Activated CD8-positive, alpha-beta memory T cell treated with anti-CD3 and anti-CD28 coated beads for 1 hour (primary cell): ENCODE data around the gene ITPR3.
A peak's percentile ranks its signal among the peaks of the same experiment; 100 is the strongest.
"Not testable (repeated sequence)": the region's sequence is repeated elsewhere in the genome, so short reads cannot be mapped to it uniquely, and the experiment has no call there.

Experiments used
- DNase-seq, 2 donors: peaks; one replicate each; pipeline ENCODE4 v3.0.0-alpha.2; 2020; ENCODE audit warnings: low read depth in 1 of 2; ENCODE audit errors: extremely low read depth in 1 of 2

ITPR3 gene

DNA sequence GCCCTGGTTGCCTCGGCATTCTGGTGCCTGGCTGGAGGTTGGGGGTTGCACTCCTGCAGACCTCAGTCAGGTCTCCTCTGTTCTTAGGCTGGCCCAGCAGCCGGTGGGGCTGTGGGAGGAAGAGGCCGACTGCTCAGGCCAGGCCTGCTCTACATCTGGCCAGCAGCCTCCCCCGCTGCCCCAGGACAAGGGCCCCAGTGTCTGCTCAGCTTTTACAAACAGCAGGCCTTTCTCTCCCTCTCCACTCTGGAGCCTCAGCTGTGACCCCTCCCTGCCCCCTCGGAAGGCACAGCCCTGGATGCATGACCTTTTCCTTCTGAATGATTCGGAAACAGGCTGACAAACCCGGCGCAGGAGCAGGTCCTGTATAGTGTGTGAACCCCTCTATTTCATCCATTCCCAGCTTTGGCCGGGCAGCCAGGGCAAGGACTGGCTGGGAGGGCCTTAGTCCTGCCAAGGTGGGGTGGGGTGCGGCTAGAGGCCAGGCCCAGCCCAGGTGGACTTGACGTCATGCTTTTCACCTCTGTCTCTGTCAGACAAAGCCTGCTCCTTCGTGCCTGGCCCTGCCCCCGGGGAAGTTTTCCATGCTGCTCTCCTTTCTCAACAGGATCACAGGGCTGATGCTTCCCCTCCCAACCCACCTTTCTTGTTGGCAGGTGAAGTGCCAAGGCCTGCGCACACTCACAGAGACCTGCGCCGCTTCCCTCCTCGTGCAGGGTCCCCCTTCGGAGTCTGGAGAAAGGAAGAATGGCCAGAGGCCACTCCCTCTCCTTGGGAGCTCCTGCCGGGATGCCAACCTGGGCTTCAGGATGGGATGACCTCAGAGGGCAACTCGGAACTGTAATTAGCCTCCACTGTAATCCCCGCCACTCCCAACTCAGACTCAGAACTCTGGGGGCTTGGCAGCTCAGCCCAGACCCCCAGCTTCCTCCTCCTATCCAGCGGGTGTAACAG is 10.1 kb upstream of the ITPR3 start:
- no peak for DNase-seq

GRCh38 chr6:33613146-33613794 is 7.9 kb upstream of the ITPR3 start:
- DNase-seq: no peak

- DNase-seq: no peak
Measured at GRCh38 chr6:33613795-33614168, 7.3 kb upstream of the ITPR3 start.

- DNase-seq: no peak
Measured at GRCh38 chr6:33616113-33616512, 5.0 kb upstream of the ITPR3 start.

- no peak for DNase-seq
Measured at GRCh38 chr6:33616913-33617312, 4.2 kb upstream of the ITPR3 start.

DNA sequence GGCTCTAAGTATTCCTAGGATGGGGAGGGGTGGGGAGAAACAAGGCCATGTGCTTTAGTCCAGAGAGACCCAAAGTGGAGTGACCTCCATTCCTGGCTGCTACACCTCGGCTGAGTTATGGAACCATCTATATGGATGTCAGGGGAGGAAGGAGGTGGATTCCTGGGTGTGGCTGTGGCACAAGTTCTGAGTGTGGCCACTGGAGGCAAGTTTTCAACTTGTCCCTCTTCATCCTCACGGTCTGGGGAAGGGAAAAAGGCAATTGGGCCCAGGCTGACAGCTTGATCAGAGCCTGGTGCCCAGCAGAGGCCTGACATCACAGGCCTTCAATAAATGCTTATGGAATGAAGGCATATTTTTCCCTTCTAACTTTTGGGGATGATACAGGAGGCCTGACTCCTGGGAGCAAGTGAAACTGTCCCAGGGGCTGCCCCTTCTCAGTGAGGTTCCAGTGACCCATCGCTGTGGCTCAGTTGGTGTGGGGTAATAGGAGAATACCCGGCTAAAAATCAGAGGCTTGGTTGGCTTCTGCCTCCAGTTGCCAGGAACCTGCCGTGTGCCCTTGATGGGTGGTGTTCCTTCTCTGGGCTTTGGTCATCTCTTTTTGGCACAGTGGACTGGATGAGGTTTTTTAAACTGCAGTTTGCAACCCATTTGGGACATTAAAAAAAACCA is 1.8 kb upstream of the ITPR3 start:
- no peak for DNase-seq

DNA sequence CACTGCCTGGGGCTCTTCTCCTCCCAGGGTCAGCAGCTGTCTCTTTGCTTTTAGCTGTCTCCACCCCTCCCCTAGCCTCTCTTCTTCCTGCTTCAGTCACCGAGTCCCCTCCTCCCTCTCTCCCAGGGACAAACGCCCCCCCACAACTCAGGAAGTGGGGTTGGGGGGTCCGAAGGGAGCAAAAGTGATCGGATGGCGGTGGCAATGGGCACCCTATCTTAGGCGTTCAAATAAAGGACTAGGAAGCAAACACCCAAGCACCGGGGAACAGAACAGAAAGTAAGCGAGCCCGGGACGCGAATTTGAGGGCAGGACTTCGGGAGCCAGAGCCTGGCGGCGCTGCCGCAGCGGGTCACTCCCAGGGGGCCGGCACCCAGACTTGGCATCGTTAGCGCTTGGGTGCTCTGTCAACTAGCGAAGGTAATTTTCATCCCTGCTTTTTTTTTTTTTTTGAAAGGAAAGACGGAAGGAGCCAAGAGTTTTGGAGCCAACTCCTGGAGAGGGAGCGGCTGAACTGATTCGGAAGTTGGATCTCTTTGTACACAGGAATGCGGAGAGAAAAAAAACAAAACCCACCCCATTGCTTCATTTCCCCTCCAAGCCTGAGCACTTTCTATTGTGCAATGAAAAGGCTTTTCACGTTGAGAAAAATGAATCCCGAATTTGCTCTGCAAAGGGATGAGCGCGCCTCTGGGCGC is 815 bp upstream of the ITPR3 start:
- DNase-seq: peak; percentile 4 to 13

- DNase-seq: peak; percentile 2 to 18
Measured at GRCh38 chr6:33621711-33622388, 728 bp downstream of the ITPR3 start.

DNA sequence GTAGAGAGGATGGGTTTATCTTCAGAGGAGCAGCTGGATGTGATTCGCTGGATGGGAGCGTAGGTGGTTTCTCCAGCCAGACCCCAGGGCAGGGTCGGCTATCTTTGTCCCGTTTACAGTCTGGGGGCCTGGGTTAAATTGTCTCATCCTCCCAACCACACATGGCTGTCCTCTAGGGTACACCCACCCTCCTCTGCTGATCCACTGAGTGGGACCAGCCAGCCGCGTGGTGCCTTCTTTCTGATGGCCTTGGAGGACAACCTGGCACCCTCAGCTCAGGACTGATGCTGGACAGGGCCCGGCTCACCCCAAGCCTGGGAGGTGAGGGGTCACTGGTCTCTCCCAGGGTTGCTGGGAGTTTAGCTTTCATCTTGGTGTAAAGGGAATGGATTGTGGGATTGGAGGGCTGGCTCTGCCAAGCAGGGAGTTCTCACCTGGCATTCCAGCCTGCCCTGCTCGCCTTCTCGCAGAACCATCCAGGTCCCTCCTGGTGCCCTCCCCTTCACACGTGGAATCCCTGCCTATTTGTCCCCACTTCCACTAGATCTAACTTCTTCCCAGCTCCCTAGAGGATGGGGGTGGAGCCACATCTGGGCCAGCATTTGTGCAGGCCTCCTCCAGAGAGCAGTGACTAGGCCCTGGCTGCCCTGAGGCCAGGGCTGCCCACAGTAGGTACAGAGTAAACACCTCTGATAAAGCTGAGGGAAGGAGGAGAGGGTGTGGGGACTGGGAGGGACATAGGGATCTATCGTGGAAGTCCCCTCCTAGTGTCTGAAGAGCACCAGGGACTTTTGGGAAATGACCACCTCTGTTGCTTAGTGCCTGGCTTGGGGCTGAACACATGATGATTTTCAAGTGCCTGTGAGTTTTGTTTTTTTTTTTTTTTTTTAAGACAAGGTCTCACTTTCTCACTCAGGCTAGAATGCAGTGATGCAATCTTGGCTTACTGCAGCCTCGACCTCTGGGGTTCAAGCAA is 1.6 kb downstream of the ITPR3 start:
- DNase-seq: no peak

- no peak for DNase-seq
Measured at GRCh38 chr6:33623895-33624381, 2.8 kb downstream of the ITPR3 start.

DNA sequence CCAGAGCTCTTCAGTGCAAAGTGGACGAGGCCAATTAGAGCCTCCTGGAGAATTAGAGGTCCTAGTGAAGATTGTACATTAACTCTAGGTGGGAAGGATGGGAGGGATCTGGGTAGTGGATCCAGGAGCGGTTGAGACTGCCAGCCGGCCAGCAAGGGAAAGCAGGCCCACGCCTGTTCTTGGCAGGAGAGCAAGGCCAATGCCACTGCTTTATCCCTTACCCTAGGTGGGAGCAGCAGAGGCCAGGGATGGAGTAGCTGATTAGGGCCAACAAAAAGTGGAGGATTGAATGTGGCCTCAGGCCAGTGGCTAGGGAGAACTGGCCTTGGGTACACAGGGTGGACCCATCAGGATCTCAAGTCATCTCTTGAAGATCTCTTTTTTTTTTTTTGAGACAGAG is 3.7 kb downstream of the ITPR3 start:
- no peak for DNase-seq

- no peak for DNase-seq
Measured at GRCh38 chr6:33627876-33628275, 6.8 kb downstream of the ITPR3 start.

DNA sequence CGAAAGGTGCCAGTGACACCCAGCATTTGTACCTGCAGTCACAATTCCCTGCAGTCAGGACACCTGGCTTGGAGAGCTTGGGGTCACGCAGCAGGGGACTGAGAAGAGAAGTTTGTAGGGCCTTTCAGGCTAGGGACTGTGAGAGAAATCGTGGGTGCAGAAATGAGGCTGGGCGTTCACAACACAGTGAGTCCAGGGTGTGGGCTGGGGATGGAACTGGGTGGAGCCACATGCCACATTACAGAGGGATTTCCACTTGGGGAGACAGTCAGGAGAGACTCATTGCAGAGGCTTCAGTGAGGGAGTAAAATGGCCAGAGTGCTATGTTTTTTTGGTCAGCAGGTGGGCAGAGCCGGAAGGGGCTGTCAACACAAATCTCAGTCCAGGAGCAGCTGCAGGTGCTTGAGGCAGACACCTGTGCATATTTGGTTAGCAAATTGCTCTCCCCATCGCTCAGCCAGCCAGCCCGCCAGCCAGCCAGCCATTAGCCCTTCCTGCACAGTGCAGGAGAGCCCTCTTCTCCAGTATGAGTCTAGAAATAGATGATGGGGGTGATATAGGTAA is 7.4 kb downstream of the ITPR3 start:
- no peak for DNase-seq

DNA sequence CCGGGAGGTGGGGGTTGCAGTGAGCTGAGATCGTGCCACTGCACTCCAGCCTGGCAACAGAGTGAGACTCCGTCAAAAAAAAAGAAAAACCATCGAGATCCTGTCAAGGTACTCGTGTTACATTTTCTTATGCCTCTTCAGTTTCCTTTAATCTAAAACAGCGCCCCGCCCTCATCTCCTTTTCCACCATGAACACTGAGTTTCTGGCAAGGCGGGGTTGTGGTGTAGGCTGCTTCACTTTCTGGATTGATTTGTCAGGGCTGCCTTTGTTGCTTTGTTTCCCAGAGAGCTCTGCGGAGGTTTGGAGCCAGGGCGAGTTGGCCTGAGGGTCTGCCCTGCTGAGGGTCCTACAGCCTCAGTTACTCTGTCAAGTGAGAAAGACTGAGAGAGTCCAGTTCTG is 8.9 kb downstream of the ITPR3 start:
- DNase-seq: no peak

DNA sequence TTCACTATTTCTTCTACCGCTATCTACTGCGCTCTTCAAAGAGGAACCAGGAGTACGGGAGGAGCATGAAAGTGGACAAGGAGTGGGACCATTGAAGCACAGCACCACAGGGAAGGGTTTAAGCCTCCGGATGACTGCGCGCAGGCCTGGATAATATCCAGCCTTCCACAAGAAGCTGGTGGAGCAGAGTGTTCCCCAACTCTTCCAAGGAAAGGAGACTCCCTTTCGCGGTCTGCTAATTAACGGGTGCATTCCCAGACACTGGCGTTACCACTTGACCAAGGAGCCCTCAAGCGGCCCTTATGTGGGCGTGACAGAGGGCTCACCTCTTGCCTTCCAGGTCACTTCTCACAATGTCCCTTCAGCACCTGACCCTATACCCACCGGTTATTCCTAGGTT is 10.4 kb downstream of the ITPR3 start:
- DNase-seq: not testable (repeated sequence)

DNA sequence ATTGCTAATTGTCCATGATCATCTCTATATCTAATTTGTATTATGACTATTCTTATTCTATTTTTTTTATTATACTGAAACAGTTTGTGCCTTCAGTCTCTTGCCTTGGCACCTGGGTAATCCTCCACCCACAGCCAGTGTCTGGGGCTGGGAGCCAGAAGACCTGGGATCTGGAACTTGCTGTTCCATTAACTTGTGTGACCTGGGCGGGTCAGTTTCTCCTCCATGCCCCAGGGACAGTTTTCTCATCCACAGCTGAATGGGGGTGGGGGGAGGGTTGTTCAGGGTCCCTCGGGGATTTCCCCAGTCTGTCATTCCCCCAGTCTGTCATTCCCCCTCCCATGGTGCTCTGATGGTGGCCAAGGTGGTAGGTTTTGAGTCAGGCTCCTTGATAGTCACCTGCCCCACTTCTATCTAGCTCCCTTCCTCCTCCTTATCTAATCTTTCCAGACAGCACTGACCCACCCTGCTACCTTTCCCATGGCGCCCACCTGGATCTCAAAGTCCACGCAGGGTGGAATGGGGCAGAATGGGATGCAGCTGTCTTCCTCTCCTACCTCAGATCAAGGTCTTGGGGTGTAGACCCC is 10.9 kb downstream of the ITPR3 start:
- no peak for DNase-seq

GRCh38 chr6:33632558-33633039 is 11.5 kb downstream of the ITPR3 start:
- peak; percentile 15 to 36 for DNase-seq

DNA sequence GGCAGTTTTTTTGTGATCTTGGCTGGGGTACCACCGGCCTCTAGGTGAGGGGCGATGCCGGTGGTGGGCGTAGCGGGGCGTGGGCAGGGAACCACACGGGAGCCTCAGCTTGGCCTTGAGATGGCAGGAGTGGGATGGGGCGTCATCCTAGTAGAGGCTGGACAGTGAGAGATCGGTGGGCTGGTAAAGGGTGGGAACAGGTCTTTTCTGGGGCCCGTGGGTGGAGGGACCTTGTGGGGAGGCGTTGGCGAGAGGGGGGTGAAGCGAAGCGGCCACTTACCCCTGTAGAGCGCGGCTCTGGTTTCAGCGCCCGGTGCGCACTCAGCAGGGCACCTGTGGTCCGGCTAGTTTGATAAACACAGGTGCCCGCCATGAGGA is 12.0 kb downstream of the ITPR3 start:
- DNase-seq: no peak
